Ovary (tissue), 9 donors: ENCODE measurements around the gene ABHD6. TPM values are rescaled to one million over a fixed set of nuclear protein-coding genes. Genes with fewer than 3 reads are reported as not detected.

Source experiments
- DNase-seq, 5 donors: peaks; one replicate each; pipeline ENCODE4 v3.0.0-alpha.2; 2019 to 2020
- H3K27ac ChIP-seq, 2 donors: fragments of 200-600 bp; one replicate each; pipeline versions ENCODE4 v1.5.1 to v1.8.0; 2019 to 2022
- H3K27me3 ChIP-seq: fragments of 200-600 bp; one replicate; pipeline ENCODE4 v1.8.0; 2022
- H3K36me3 ChIP-seq: fragments of 200-600 bp; sonication (generic); one replicate; pipeline ENCODE4 v1.5.1; 2019
- H3K4me1 ChIP-seq: one replicate; pipeline ENCODE4 v1.8.1; 2013; ENCODE audit warnings: mild to moderate bottlenecking, moderate library complexity; ENCODE audit not compliant: insufficient read depth
- H3K4me3 ChIP-seq: fragments of 200-600 bp; sonication (generic); one replicate; pipeline ENCODE4 v1.5.1; 2017
- H3K9me3 ChIP-seq, 2 donors: fragments of 200-600 bp in 1 of 2; sonication (generic) in 1 of 2; one replicate each; pipeline versions ENCODE4 v1.5.1 to v1.8.1; 2013 to 2019; ENCODE audit warnings: mild to moderate bottlenecking in 1 of 2, moderate library complexity in 1 of 2
- CTCF ChIP-seq, 3 donors: fragments of 450-650 bp in 2 of 3; fragments of 200-600 bp in 1 of 3; IDR thresholded peaks; one replicate each; pipeline versions ENCODE4 v1.5.1 to v1.8.0; 2016 to 2022; ENCODE audit warnings: antibody characterized with exemption in 3 of 3, mild to moderate bottlenecking in 1 of 3
- EP300 ChIP-seq: sonication (generic); formaldehyde crosslinking; IDR thresholded peaks from one replicate; pipeline ENCODE4 v1.6.1; 2017; ENCODE audit warnings: antibody characterized with exemption
- POLR2A ChIP-seq: fragments of 450-650 bp; IDR thresholded peaks from one replicate; pipeline ENCODE4 v1.6.1; 2017; ENCODE audit warnings: antibody characterized with exemption, mild to moderate bottlenecking, moderate library complexity
- WGBS, 3 donors: extraction: QIAGEN DNeasy Blood & Tissue Kit in 1 of 3; methylation state at CpG; one replicate each; pipeline versions ENCODE4 v1.1.5 to v1.1.7; 2013 to 2017; 5-methylcytosine and 5-hydroxymethylcytosine counted together
- intact Hi-C, 4 donors: fragments of 100-400 bp; cut with DNase I; formaldehyde crosslinking; loops; one replicate each; pipeline versions ENCODE4 v1.11.0 to v1.15.1; 2022 to 2023
- polyA plus RNA-seq, 2 donors: library from polyadenylated mRNA; stranded (reverse); fragments of 200-250 nt in 1 of 2; fragments of 350-450 nt in 1 of 2; fragmentation: Illumina TruSeq in 1 of 2; extraction: RNeasy Lipid Tissue Mini Kit (QIAGEN cat#74804) in 1 of 2; gene quantifications; one replicate each; pipeline ENCODE4 v1.2.3, GENCODE V29; 2013 to 2014
- total RNA-seq, 7 donors: library from RNA; depleted of rRNA in 2 of 7; stranded (reverse); fragments of >200 nt in 2 of 7; fragmentation: NEBNext Ultra II Directional in 3 of 7; extraction: Animal tissue kit (Norgen Biotek cat#: 25700) in 3 of 7; gene quantifications; one replicate each; pipeline versions ENCODE4 v1.1.0 to v1.2.4, GENCODE V29; 2016 to 2023
- donor health status: DM: no; HTN: no; CAD: no; lungs with moderate emphysema.
- donor health status: DM: no; HTN: no; CAD: no.
- donor health status: Bipolar disorder and iron deficiency.
- donor health status: DM: yes; HTN: yes; CAD: no.
- donor health status: DM: no; HTN: no; CAD: no.
- donor health status: DM: yes; HTN: yes; CAD: no.

The ABHD6 gene
- total and polyA plus RNA-seq, 9 donors, result 4.8 to 36.6 (median 10.5) TPM

DNA sequence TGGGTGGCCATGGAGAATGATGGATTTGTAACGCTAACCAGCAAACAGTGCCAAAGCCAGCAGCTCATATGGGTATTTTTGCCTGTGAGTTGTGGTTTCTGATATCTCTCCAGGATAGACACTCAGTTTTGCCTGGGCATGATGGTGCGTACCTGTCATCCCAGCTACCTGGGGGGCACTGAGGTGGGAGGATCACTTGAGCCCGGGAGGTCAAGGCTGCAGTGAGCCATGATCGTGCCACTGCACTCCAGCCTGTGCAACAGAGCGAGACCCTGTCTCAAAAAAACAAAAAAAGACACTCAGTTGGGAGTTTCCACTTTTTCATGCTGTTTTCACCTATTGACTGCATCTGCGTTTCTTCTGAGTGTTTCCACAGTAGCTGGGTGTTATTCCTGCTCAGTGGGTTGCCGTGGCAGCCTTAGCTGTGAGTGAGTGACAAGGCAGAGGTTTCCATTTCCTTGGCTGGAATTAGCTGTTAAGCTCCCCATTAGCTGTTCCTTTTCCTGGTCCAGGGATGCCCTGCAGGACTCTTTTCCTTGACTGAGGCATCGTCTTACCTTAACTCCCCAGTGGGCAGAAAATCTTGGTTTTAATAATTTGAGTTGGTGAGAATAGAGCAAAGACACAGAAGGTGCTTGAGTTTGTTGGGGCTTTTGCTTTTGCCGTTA lies 54.2 kb downstream of the ABHD6 start:
- no peak for DNase-seq
- Histone ChIP-seq H3K4me3 (no peak overlapping the region), H3K9me3 (no peaks in the 10 kb centered on the region), H3K27ac (no peak overlapping the region), H3K4me1 (peaks cover 9% of the 10 kb centered on the region), H3K36me3 (no peaks in the 10 kb centered on the region), H3K27me3 (no peaks in the 10 kb centered on the region)
- intact Hi-C loops, result loop anchor here in 1 of 4 donors (10.0 kb wide), 1 partner anchor 57 kb away; the partner anchor contains the start of gene ABHD6
- TF ChIP-seq POLR2A, result no peak
- no peak for TF ChIP-seq CTCF (IDR thresholded peaks at IDR 0.05)
- no peak for TF ChIP-seq EP300
- 73 to 85% (median 75%) methylated on average over 9 of the region's 9 CpGs for WGBS, 3 donors

GRCh38 chr3:58292866-58293265 lies 55.3 kb downstream of the ABHD6 start:
- Histone ChIP-seq H3K27me3 (no peaks in the 10 kb centered on the region), H3K27ac (no peak overlapping the region), H3K4me1 (peaks cover 4% of the 10 kb centered on the region), H3K9me3 (no peaks in the 10 kb centered on the region), H3K36me3 (no peaks in the 10 kb centered on the region), H3K4me3 (no peak overlapping the region)
- TF ChIP-seq CTCF (IDR thresholded peaks at IDR 0.05) (no peak), EP300 (no peak), POLR2A (no peak)
- intact Hi-C loops, result loop anchor here in 1 of 4 donors (10.0 kb wide), 1 partner anchor 58 kb away; the partner anchor contains the start of gene ABHD6
- 83 to 94% (median 88%) methylated on average over 10 of the region's 10 CpGs for WGBS, 3 donors
- DNase-seq, result no peak

DNA sequence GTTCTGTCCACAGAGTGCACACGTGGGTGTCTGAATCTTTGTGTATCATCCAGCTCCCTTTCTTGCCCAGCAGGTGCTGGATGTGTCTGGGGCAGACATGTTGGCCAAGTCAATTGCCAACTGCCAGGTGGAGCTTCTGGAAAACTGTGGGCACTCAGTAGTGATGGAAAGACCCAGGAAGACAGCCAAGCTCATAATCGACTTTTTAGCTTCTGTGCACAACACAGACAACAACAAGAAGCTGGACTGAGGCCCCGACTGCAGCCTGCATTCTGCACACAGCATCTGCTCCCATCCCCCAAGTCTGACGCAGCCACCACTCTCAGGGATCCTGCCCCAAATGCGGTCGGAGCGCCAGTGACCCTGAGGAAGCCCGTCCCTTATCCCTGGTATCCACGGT lies 55.9 kb downstream of the ABHD6 start:
- H3K27ac ChIP-seq, result no peak overlapping the region
- WGBS, 3 donors, result 64 to 72% (median 69%) methylated on average over 9 of the region's 9 CpGs
- DNase-seq, result no peak
- H3K4me1 ChIP-seq, result no peaks in the 10 kb centered on the region
- H3K9me3 ChIP-seq, result no peaks in the 10 kb centered on the region
- H3K4me3 ChIP-seq, result no peak overlapping the region
- H3K36me3 ChIP-seq, result no peaks in the 10 kb centered on the region
- intact Hi-C loops, result loop anchor here in 1 of 4 donors (10.0 kb wide), 1 partner anchor 59 kb away; the partner anchor contains the start of gene ABHD6
- no peaks in the 10 kb centered on the region for H3K27me3 ChIP-seq
- TF ChIP-seq CTCF (IDR thresholded peaks at IDR 0.05) (no peak), POLR2A (no peak), EP300 (no peak)

DNA sequence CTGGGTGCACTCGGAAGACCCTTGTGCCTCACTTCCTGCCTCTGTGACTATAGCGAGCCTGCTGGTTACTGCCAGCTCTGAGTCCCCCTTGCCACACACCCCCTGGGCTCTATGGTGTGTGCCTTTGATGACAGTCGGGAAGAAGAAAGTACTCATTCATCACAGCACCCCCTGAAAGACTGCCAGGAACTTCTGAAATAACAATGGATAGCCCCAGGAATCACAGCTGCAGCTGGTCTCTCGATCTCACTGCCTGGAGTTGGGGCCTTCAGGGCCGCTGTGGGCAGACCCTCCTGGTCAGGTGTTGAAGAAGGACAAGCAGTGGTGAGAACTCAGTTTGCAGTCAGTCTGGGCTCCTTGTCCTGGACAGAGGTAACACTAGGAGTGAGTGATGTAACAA lies 58.7 kb downstream of the ABHD6 start:
- H3K4me3 ChIP-seq, result no peak overlapping the region
- intact Hi-C loops, result loop anchor here in 3 of 4 donors (5.0 to 10.0 kb wide), 4 partner anchors 61 to 119 kb away; partner anchors contain the start of gene ABHD6 (in 1 of the 3)

More for the DNA sequence above, 58.7 kb downstream of the ABHD6 start:
- H3K27ac ChIP-seq, result no peak overlapping the region
- TF ChIP-seq POLR2A, result no peak
- no peak for TF ChIP-seq EP300
- TF ChIP-seq CTCF (IDR thresholded peaks at IDR 0.05), result no peak
- DNase-seq, result no peak
- H3K27me3 ChIP-seq, result no peaks in the 10 kb centered on the region
- H3K4me1 ChIP-seq, result no peaks in the 10 kb centered on the region
- H3K9me3 ChIP-seq, result no peaks in the 10 kb centered on the region
- H3K36me3 ChIP-seq, result no peaks in the 10 kb centered on the region
- 60 to 68% (median 64%) methylated on average over 5 of the region's 5 CpGs for WGBS, 3 donors
